RWPE2 (cell line): ENCODE results near the gene SUPT20H.

Experiments used
- ATAC-seq: fragments of 200-7000 bp; cut with Tn5 transposase; 3 replicates; pipeline ENCODE4 v1.9.1; 2021; ENCODE audit warnings: low read depth
- DNase-seq: peaks from one replicate; pipeline ENCODE4 v3.0.0-alpha.2; 2020; ENCODE audit warnings: low spot score
- H3K27ac ChIP-seq: fragments of 450-650 bp; 2 replicates; pipeline ENCODE4 v1.5.1; 2017; ENCODE audit warnings: mild to moderate bottlenecking; ENCODE audit not compliant: poor library complexity, severe bottlenecking
- H3K27me3 ChIP-seq: fragments of 250-450 bp; sonication (Bioruptor Pico); 2 replicates; pipeline ENCODE4 v1.5.1; 2021; ENCODE audit warnings: mild to moderate bottlenecking, moderate library complexity; ENCODE audit not compliant: insufficient read depth, poor library complexity, severe bottlenecking
- H3K36me3 ChIP-seq: fragments of 250-450 bp; sonication (Bioruptor Pico); 2 replicates; pipeline ENCODE4 v1.5.1; 2020; ENCODE audit warnings: low read depth, mild to moderate bottlenecking, moderate library complexity
- H3K4me1 ChIP-seq: fragments of 250-450 bp; sonication (Bioruptor Pico); 2 replicates; pipeline ENCODE4 v1.5.1; 2021; ENCODE audit warnings: mild to moderate bottlenecking, moderate library complexity; ENCODE audit not compliant: insufficient read depth, poor library complexity, severe bottlenecking
- H3K4me3 ChIP-seq: fragments of 250-450 bp; sonication (Bioruptor Pico); 2 replicates; pipeline ENCODE4 v1.5.1; 2021; ENCODE audit warnings: mild to moderate bottlenecking, moderate library complexity; ENCODE audit not compliant: severe bottlenecking
- H3K9me3 ChIP-seq: fragments of 250-450 bp; sonication (Bioruptor Pico); 2 replicates; pipeline ENCODE4 v1.5.1; 2021; ENCODE audit warnings: mild to moderate bottlenecking, moderate library complexity; ENCODE audit not compliant: severe bottlenecking
- CTCF ChIP-seq: fragments of 450-650 bp; IDR thresholded peaks from one replicate; pipeline ENCODE4 v1.5.1; 2017; ENCODE audit warnings: mild to moderate bottlenecking, moderate library complexity; ENCODE audit not compliant: poor library complexity, severe bottlenecking

SUPT20H gene

DNA sequence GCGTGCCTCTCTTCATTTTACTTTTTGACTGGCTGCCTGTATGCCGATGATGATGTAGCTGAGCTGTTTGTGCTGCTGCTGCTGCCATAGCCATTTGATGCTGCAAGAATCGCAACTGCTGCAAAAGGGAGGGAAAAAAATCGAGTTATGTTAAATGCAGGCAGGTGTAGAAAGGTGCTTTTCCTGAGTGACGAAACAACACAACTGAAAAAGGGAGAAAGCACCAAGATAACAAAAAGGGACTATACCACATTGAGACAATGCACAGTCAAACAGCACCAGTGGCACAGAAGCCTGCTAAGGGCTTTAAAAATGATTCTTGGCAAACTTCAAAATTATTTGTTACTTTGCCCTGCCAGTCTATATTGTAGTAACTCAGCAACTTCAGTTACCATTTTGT is 49.8 kb downstream of the SUPT20H start:
- TF ChIP-seq CTCF: no peak
- no peaks in the 10 kb centered on the region for H3K27me3 ChIP-seq
- ATAC-seq: no peak
- no peak overlapping the region for H3K27ac ChIP-seq
- no peak for DNase-seq
- H3K4me3 ChIP-seq: no peak overlapping the region
- H3K9me3 ChIP-seq: no peaks in the 10 kb centered on the region
- H3K36me3 ChIP-seq: peaks cover 100% of the 10 kb centered on the region
- no peaks in the 10 kb centered on the region for H3K4me1 ChIP-seq

GRCh38 chr13:37001921-37002250 is 57.6 kb downstream of the SUPT20H start:
- Histone ChIP-seq H3K27ac (no peak overlapping the region), H3K36me3 (peaks cover 55% of the 10 kb centered on the region), H3K4me1 (peaks cover 10% of the 10 kb centered on the region), H3K4me3 (peak overlapping the region; percentile 63), H3K27me3 (no peaks in the 10 kb centered on the region), H3K9me3 (no peaks in the 10 kb centered on the region)
- no peak for TF ChIP-seq CTCF
- DNase-seq (no peak), ATAC-seq (no peak)

DNA sequence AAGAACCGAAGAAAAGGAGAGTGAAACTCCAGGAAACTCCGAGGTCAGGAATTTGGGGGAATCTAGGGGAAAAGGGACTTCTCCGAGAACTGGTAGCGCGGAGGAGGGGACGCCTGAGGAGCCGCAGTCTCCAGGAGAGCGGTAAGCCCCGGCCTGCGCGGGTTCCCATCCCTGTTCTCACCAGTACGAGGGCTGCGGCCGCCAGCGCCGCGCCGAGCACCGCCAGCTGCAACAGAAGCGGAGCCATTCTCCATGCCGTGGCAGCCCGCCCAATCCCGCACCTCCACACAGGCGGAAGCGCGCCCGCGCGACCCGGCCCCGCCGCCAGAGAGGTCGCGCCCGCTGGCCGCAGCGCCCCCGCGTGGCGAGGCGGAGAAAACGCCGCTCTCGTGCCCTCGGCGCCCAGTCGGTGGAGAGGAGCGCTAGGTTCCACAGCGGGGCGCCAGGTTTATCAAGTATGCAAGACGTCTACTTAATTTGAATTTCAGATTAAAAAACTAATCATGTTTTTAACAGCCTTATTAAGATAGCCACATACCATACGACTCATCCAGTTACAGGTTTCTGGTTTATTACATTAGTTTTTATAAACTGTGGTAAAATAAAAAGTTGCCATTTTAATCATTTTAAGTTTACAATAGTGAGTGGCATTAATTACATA is 60.3 kb downstream of the SUPT20H start, which contains the start of gene ALG5:
TSS of gene ALG5 (minus strand) at position 287 of the 661 bp plus-strand sequence. CDS start at position 247, 40 bp downstream.
- peak; percentile 69 for ATAC-seq
- H3K27me3 ChIP-seq: no peaks in the 10 kb centered on the region
- peaks cover 48% of the 10 kb centered on the region for H3K36me3 ChIP-seq
- H3K27ac ChIP-seq: peak within 1 kb of the TSS; percentile 93
- no peaks in the 10 kb centered on the region for H3K9me3 ChIP-seq
- peak; percentile 96 for TF ChIP-seq CTCF
- peak within 1 kb of the TSS; percentile 63 for H3K4me3 ChIP-seq
- peak; percentile 82 for DNase-seq
- H3K4me1 ChIP-seq: peaks cover 10% of the 10 kb centered on the region

DNA sequence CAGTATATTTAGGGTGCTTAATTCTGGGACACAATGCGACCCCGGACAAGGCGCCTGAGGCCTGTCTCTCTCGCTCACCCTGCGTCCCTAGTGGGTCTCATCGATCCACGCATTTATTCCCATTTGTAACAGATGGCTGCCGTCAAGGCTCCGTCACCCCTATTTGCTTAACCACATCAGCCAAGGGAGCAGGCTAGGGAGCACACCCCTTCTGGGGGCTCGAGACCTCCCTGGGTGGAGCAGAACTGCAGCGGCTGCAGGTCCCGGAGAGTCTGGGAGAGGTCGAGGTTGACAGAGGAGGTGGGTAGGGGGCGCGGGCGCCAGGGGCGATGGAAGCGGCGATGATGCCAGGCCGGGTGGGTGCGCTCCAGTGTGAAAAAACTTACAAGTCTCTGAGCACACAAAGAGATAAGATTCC is 60.9 kb downstream of the SUPT20H start:
- DNase-seq (no peak), ATAC-seq (no peak)
- Histone ChIP-seq H3K36me3 (peaks cover 48% of the 10 kb centered on the region), H3K27ac (peak overlapping the region; percentile 93), H3K9me3 (no peaks in the 10 kb centered on the region), H3K27me3 (no peaks in the 10 kb centered on the region), H3K4me1 (peaks cover 10% of the 10 kb centered on the region), H3K4me3 (peak overlapping the region; percentile 63)
- TF ChIP-seq CTCF: no peak

- TF ChIP-seq CTCF: no peak
- no peak for DNase-seq
- Histone ChIP-seq H3K9me3 (no peaks in the 10 kb centered on the region), H3K4me3 (peak overlapping the region; percentile 63), H3K27me3 (no peaks in the 10 kb centered on the region), H3K27ac (no peak overlapping the region), H3K36me3 (peaks cover 48% of the 10 kb centered on the region), H3K4me1 (peaks cover 10% of the 10 kb centered on the region)
- no peak for ATAC-seq
Observed at GRCh38 chr13:36997716-36998427, 61.6 kb downstream of the SUPT20H start.
